OCI-LY7 (cell line): ENCODE data around the gene RHOJ.

Source experiments
- EZH2phosphoT487 ChIP-seq: fragments of 200-600 bp; sonication (generic); IDR thresholded peaks from 2 replicates; pipeline ENCODE4 v1.6.1; 2018; ENCODE audit warnings: low read depth, borderline replicate concordance, mild to moderate bottlenecking, mixed run types, antibody characterized with exemption, low read length, moderate library complexity, mixed read lengths
- TF ChIP-seq, protein P1 (sequence below): fragments of 200-600 bp; sonication (generic); conservative IDR thresholded peaks from 2 replicates; pipeline ENCODE4 v1.5.1; 2014; ENCODE audit warnings: mild to moderate bottlenecking, antibody characterized with exemption, low read length, moderate library complexity, mixed read lengths

DNA sequence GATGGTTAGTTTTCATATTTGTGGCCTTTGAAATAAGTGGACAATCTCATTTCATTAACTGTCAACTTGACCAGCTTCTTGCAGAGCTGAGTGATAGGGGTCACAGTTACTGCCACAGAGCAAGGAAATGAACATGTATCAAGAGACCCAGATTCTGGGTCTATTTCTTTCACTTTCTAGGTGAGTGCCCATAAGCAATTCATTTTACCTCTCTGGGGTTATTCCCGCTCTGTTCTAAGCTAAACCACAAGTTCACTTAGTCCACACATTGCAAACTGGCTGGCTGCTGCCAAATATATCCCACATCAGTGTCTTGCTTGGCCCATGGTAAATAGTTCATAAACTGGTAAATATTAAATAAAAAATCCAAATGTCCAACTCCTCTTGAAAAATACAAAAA, 84.6 kb downstream of the RHOJ start:
- TF ChIP-seq, protein P1, sequence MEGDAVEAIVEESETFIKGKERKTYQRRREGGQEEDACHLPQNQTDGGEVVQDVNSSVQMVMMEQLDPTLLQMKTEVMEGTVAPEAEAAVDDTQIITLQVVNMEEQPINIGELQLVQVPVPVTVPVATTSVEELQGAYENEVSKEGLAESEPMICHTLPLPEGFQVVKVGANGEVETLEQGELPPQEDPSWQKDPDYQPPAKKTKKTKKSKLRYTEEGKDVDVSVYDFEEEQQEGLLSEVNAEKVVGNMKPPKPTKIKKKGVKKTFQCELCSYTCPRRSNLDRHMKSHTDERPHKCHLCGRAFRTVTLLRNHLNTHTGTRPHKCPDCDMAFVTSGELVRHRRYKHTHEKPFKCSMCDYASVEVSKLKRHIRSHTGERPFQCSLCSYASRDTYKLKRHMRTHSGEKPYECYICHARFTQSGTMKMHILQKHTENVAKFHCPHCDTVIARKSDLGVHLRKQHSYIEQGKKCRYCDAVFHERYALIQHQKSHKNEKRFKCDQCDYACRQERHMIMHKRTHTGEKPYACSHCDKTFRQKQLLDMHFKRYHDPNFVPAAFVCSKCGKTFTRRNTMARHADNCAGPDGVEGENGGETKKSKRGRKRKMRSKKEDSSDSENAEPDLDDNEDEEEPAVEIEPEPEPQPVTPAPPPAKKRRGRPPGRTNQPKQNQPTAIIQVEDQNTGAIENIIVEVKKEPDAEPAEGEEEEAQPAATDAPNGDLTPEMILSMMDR = no peak
- no peak for TF ChIP-seq EZH2phosphoT487
